Measurements from ENCODE around the gene ATCAY. TPM values are rescaled to one million over a fixed set of nuclear protein-coding genes. Genes with fewer than 3 reads are reported as not detected.
"Not testable (repeated sequence)": the region's sequence is repeated elsewhere in the genome, so short reads cannot be mapped to it uniquely, and the experiment has no call there.

The ATCAY gene
- total RNA-seq, 1 experiment from 2014 or later = not detected

GRCh38 chr19:3893509-3894179 is 13.2 kb downstream of the ATCAY start:
- DNase-seq (ENCODE audit: low read depth) = no peak
- in situ Hi-C loops (cut with HindIII; ENCODE audit: low pct_unique_long_range_greater_than_20kb, low sequenced_read_pairs) = no loop called here

- DNase-seq (ENCODE audit: low read depth); in situ Hi-C loops (cut with HindIII; ENCODE audit: low pct_unique_long_range_greater_than_20kb, low sequenced_read_pairs): not testable (repeated sequence)
These were observed 14.5 kb downstream of the ATCAY start for GRCh38 chr19:3894959-3895358.

GRCh38 chr19:3895788-3896187 is 15.3 kb downstream of the ATCAY start:
- DNase-seq (ENCODE audit: low read depth) = no peak
- in situ Hi-C loops (cut with HindIII; ENCODE audit: low pct_unique_long_range_greater_than_20kb, low sequenced_read_pairs) = no loop called here

- DNase-seq (ENCODE audit: low read depth) = no peak
- in situ Hi-C loops (cut with HindIII; ENCODE audit: low pct_unique_long_range_greater_than_20kb, low sequenced_read_pairs) = no loop called here
These were observed 17.5 kb downstream of the ATCAY start for GRCh38 chr19:3897936-3898335.

- DNase-seq (ENCODE audit: low read depth) = no peak
- in situ Hi-C loops (cut with HindIII; ENCODE audit: low pct_unique_long_range_greater_than_20kb, low sequenced_read_pairs) = no loop called here
These were observed 17.9 kb downstream of the ATCAY start for GRCh38 chr19:3898426-3898825.

- no peak for DNase-seq (ENCODE audit: low read depth)
- in situ Hi-C loops (cut with HindIII; ENCODE audit: low pct_unique_long_range_greater_than_20kb, low sequenced_read_pairs) = no loop called here
These were observed 19.2 kb downstream of the ATCAY start for GRCh38 chr19:3899531-3900294.

GRCh38 chr19:3902317-3902973 is 22.0 kb downstream of the ATCAY start:
- in situ Hi-C loops (cut with HindIII; ENCODE audit: low pct_unique_long_range_greater_than_20kb, low sequenced_read_pairs) = no loop called here
- no peak for DNase-seq (ENCODE audit: low read depth)

GRCh38 chr19:3904233-3904632 is 23.7 kb downstream of the ATCAY start:
- in situ Hi-C loops (cut with HindIII; ENCODE audit: low pct_unique_long_range_greater_than_20kb, low sequenced_read_pairs) = no loop called here
- no peak for DNase-seq (ENCODE audit: low read depth)

- in situ Hi-C loops (cut with HindIII; ENCODE audit: low pct_unique_long_range_greater_than_20kb, low sequenced_read_pairs) = no loop called here
These were observed 27.3 kb downstream of the ATCAY start for GRCh38 chr19:3907626-3908265.

GRCh38 chr19:3908266-3909054 is 28.0 kb downstream of the ATCAY start:
- in situ Hi-C loops (cut with HindIII; ENCODE audit: low pct_unique_long_range_greater_than_20kb, low sequenced_read_pairs) = no loop called here
- no peak for DNase-seq (ENCODE audit: low read depth)

More at GRCh38 chr19:3907626-3908265, 27.3 kb downstream of the ATCAY start:
- DNase-seq (ENCODE audit: low read depth) = no peak

GRCh38 chr19:3910105-3910504 is 29.6 kb downstream of the ATCAY start:
- in situ Hi-C loops (cut with HindIII; ENCODE audit: low pct_unique_long_range_greater_than_20kb, low sequenced_read_pairs) = no loop called here
- DNase-seq (ENCODE audit: low read depth) = no peak

- in situ Hi-C loops (cut with HindIII; ENCODE audit: low pct_unique_long_range_greater_than_20kb, low sequenced_read_pairs) = no loop called here
- DNase-seq (ENCODE audit: low read depth) = no peak
These were observed 33.7 kb downstream of the ATCAY start for GRCh38 chr19:3914199-3914598.

GRCh38 chr19:3916033-3916432 is 35.5 kb downstream of the ATCAY start:
- in situ Hi-C loops (cut with HindIII; ENCODE audit: low pct_unique_long_range_greater_than_20kb, low sequenced_read_pairs) = no loop called here
- no peak for DNase-seq (ENCODE audit: low read depth)

GRCh38 chr19:3919793-3920192 is 39.3 kb downstream of the ATCAY start:
- in situ Hi-C loops (cut with HindIII; ENCODE audit: low pct_unique_long_range_greater_than_20kb, low sequenced_read_pairs) = no loop called here
- DNase-seq (ENCODE audit: low read depth) = no peak

- DNase-seq (ENCODE audit: low read depth) = no peak
- in situ Hi-C loops (cut with HindIII; ENCODE audit: low pct_unique_long_range_greater_than_20kb, low sequenced_read_pairs) = no loop called here
These were observed 42.7 kb downstream of the ATCAY start for GRCh38 chr19:3923096-3923758.

GRCh38 chr19:3923912-3924311 is 43.4 kb downstream of the ATCAY start:
- no peak for DNase-seq (ENCODE audit: low read depth)
- in situ Hi-C loops (cut with HindIII; ENCODE audit: low pct_unique_long_range_greater_than_20kb, low sequenced_read_pairs) = no loop called here

- in situ Hi-C loops (cut with HindIII; ENCODE audit: low pct_unique_long_range_greater_than_20kb, low sequenced_read_pairs) = no loop called here
- no peak for DNase-seq (ENCODE audit: low read depth)
These were observed 50.6 kb downstream of the ATCAY start for GRCh38 chr19:3931041-3931440.
